Trophoblast cell (in vitro differentiated cells and primary cell): ENCODE data around the gene OTOG.
A peak's percentile ranks its signal among the peaks of the same experiment; 100 is the strongest.

ENCODE experiments used
- DNase-seq, 2 donors: peaks; one replicate each; pipeline ENCODE4 v3.0.0-alpha.2; 2016
- H2AFZ ChIP-seq: 2 replicates; pipeline ENCODE4 v1.6.1; 2013; ENCODE audit warnings: low read length, moderate library complexity, mild to moderate bottlenecking; ENCODE audit not compliant: insufficient read depth, poor library complexity
- H2AK5ac ChIP-seq: 2 replicates; pipeline ENCODE4 v1.6.1; 2013; ENCODE audit warnings: mild to moderate bottlenecking, low read length
- H2BK120ac ChIP-seq: 2 replicates; pipeline ENCODE4 v1.6.1; 2013; ENCODE audit warnings: low read length, mild to moderate bottlenecking, moderate library complexity; ENCODE audit not compliant: insufficient read depth, poor library complexity
- H2BK12ac ChIP-seq: 2 replicates; pipeline ENCODE4 v1.6.1; 2013; ENCODE audit warnings: mild to moderate bottlenecking, low read length, moderate library complexity
- H2BK5ac ChIP-seq: 2 replicates; pipeline ENCODE4 v1.6.1; 2013; ENCODE audit warnings: low read length, low read depth, moderate library complexity, mild to moderate bottlenecking; ENCODE audit not compliant: poor library complexity
- H3K14ac ChIP-seq: 2 replicates; pipeline ENCODE4 v1.6.1; 2013; ENCODE audit warnings: mild to moderate bottlenecking, low read length
- H3K18ac ChIP-seq: 2 replicates; pipeline ENCODE4 v1.6.1; 2013; ENCODE audit warnings: mild to moderate bottlenecking, low read length
- H3K23ac ChIP-seq: 2 replicates; pipeline ENCODE4 v1.6.1; 2013; ENCODE audit warnings: low read length
- H3K27ac ChIP-seq: 2 replicates; pipeline ENCODE4 v1.5.1; 2013; ENCODE audit warnings: low read depth, mild to moderate bottlenecking, inconsistent platforms, low read length, moderate library complexity
- H3K27me3 ChIP-seq: 2 replicates; pipeline ENCODE4 v1.6.1; 2013; ENCODE audit warnings: inconsistent platforms, mild to moderate bottlenecking, low read length, moderate library complexity; ENCODE audit not compliant: insufficient read depth
- H3K36me3 ChIP-seq, 2 experiments: 1 replicate in 1 of 2; 2 replicates in 1 of 2; pipeline ENCODE4 v1.6.1; 2013; ENCODE audit warnings: low read length in 2 of 2, mild to moderate bottlenecking in 2 of 2, moderate library complexity in 1 of 2; ENCODE audit not compliant: insufficient read depth in 2 of 2, control insufficient read depth in 1 of 2
- H3K4ac ChIP-seq: 2 replicates; pipeline ENCODE4 v1.6.1; 2013; ENCODE audit warnings: low read depth, mild to moderate bottlenecking, low read length, moderate library complexity
- H3K4me1 ChIP-seq, 2 experiments: 1 replicate in 1 of 2; 2 replicates in 1 of 2; pipeline ENCODE4 v1.6.1; 2013; ENCODE audit warnings: low read length in 2 of 2, mild to moderate bottlenecking in 2 of 2, moderate library complexity in 1 of 2; ENCODE audit not compliant: insufficient read depth in 2 of 2, control insufficient read depth in 1 of 2
- H3K4me2 ChIP-seq: 2 replicates; pipeline ENCODE4 v1.6.1; 2013; ENCODE audit warnings: inconsistent platforms, mild to moderate bottlenecking, low read length, moderate library complexity
- H3K4me3 ChIP-seq: 2 replicates; pipeline ENCODE4 v1.5.1; 2013; ENCODE audit warnings: mild to moderate bottlenecking, low read depth, low read length, inconsistent platforms
- H3K79me1 ChIP-seq: one replicate; pipeline ENCODE4 v1.6.1; 2013; ENCODE audit warnings: low read length
- H3K79me2 ChIP-seq: 2 replicates; pipeline ENCODE4 v1.6.1; 2013; ENCODE audit warnings: low read length, mild to moderate bottlenecking; ENCODE audit not compliant: control insufficient read depth, insufficient read depth, poor library complexity
- H3K9ac ChIP-seq: 2 replicates; pipeline ENCODE4 v1.6.1; 2013; ENCODE audit warnings: mild to moderate bottlenecking, low read length
- H3K9me3 ChIP-seq: 2 replicates; pipeline ENCODE4 v1.6.1; 2013; ENCODE audit warnings: low read depth, mild to moderate bottlenecking, control low read depth, inconsistent platforms, low read length; ENCODE audit not compliant: insufficient read depth
- H4K12ac ChIP-seq: 2 replicates; pipeline ENCODE4 v1.6.1; 2013; ENCODE audit warnings: low read depth, mild to moderate bottlenecking, low read length, moderate library complexity
- H4K8ac ChIP-seq: 2 replicates; pipeline ENCODE4 v1.6.1; 2013; ENCODE audit warnings: low read depth, mild to moderate bottlenecking, low read length, moderate library complexity
- H4K91ac ChIP-seq: one replicate; pipeline ENCODE4 v1.6.1; 2013; ENCODE audit warnings: low read depth, mild to moderate bottlenecking, low read length, moderate library complexity
- WGBS: extraction: QIAGEN DNeasy Blood & Tissue Kit; methylation state at CpG from one replicate; pipeline ENCODE4 v1.1.7; 2013; ENCODE audit warnings: missing lambda C conversion rate; ENCODE audit not compliant: insufficient read length, insufficient coverage; ENCODE audit errors: extremely low coverage; 5-methylcytosine and 5-hydroxymethylcytosine counted together

OTOG gene

GRCh38 chr11:17611503-17612220, 64.6 kb downstream of the OTOG start:
- Histone ChIP-seq H3K14ac (no peak overlapping the region), H4K91ac (no peak overlapping the region), H2BK12ac (no peak overlapping the region), H3K23ac (peak overlapping the region; percentile 68), H3K9me3 (peaks cover 1% of the 10 kb centered on the region), H2BK120ac (no peak overlapping the region), H4K12ac (no peak overlapping the region), H3K4me1 (no peaks in the 10 kb centered on the region), H3K4ac (no peak overlapping the region), H3K27me3 (no peaks in the 10 kb centered on the region), H2AFZ (no peak overlapping the region), H2BK5ac (no peak overlapping the region), H3K4me2 (no peak overlapping the region), H3K9ac (no peak overlapping the region), H3K18ac (no peak overlapping the region), H3K4me3 (peak overlapping the region; percentile 16), H3K79me1 (no peaks in the 10 kb centered on the region), H3K36me3 (no peaks in the 10 kb centered on the region), H3K27ac (no peak overlapping the region), H2AK5ac (no peak overlapping the region), H4K8ac (no peak overlapping the region), H3K79me2 (no peaks in the 10 kb centered on the region)
- no peak for DNase-seq
- WGBS: no CpG with 5 or more reads among the region's 13 CpGs

DNA sequence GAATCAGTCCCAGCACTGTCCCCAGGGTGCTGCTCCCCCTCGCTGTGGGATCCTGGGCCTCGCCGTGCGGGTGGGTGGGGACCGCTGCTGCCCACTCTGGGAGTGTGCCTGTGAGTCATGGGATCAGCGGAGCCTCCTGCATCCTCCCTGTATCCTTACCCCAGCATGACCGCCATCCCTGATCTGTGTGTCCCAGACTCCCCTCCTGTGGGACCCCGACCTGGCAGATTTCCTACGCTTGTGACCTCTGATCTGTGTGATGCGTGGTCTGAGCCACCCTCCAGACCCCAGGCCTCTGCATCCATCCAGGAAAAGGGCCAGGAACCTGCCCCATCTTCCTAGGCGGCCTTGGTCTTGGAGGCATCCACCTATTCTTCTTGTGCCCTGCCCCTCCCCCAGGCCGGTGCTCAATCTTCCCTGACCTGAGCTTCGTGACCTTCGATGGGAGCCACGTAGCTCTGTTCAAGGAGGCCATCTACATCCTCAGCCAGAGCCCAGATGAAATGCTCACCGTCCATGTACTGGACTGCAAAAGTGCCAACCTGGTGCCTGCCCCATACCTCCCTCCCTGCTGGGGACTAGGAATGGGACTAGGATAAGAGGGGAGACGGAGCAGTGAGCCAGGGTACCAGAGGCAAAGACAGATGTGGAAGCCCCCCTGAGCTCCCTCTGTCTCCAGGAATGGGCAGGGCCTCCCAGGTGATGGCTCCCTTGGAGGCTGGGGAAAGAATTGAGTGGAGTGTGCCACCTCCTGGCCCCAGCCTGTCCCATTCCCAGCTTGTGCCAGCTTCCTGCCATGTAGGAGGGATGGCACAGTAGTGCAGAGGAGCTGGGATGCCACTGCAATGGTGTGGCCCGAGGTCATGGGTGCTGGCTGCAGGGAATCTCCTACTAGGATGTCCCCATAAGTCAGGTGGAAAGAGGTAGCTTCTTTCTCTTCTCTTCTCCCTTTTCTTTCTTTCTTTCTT, 65.4 kb downstream of the OTOG start:
- Histone ChIP-seq H3K79me1 (no peaks in the 10 kb centered on the region), H3K4me2 (no peak overlapping the region), H2BK5ac (no peak overlapping the region), H3K4ac (no peak overlapping the region), H2BK12ac (no peak overlapping the region), H3K4me3 (no peak overlapping the region), H3K18ac (no peak overlapping the region), H2AFZ (no peak overlapping the region), H3K79me2 (no peaks in the 10 kb centered on the region), H3K9me3 (peaks cover 1% of the 10 kb centered on the region), H2AK5ac (no peak overlapping the region), H2BK120ac (no peak overlapping the region), H3K4me1 (no peaks in the 10 kb centered on the region), H4K8ac (no peak overlapping the region), H4K12ac (no peak overlapping the region), H3K9ac (no peak overlapping the region), H3K27me3 (no peaks in the 10 kb centered on the region), H3K36me3 (no peaks in the 10 kb centered on the region), H3K23ac (no peak overlapping the region), H4K91ac (no peak overlapping the region), H3K27ac (no peak overlapping the region), H3K14ac (no peak overlapping the region)
- no CpG with 5 or more reads among the region's 18 CpGs for WGBS
- DNase-seq: no peak

- WGBS: no CpG with 5 or more reads among the region's 5 CpGs
- Histone ChIP-seq H3K18ac (no peak overlapping the region), H2BK120ac (no peak overlapping the region), H3K9ac (no peak overlapping the region), H2AK5ac (no peak overlapping the region), H4K8ac (no peak overlapping the region), H2BK12ac (no peak overlapping the region), H3K23ac (no peak overlapping the region), H3K79me1 (no peaks in the 10 kb centered on the region), H2AFZ (no peak overlapping the region), H3K4me3 (no peak overlapping the region), H4K12ac (no peak overlapping the region), H3K36me3 (no peaks in the 10 kb centered on the region), H3K79me2 (no peaks in the 10 kb centered on the region), H3K27me3 (no peaks in the 10 kb centered on the region), H3K4me2 (no peak overlapping the region), H4K91ac (no peak overlapping the region), H3K4me1 (no peaks in the 10 kb centered on the region), H3K14ac (no peak overlapping the region), H2BK5ac (no peak overlapping the region), H3K27ac (no peak overlapping the region), H3K9me3 (peaks cover 1% of the 10 kb centered on the region), H3K4ac (no peak overlapping the region)
- DNase-seq: no peak
Measured at GRCh38 chr11:17613428-17613962, 66.4 kb downstream of the OTOG start.

- H3K27ac ChIP-seq: no peak overlapping the region
- H3K4me3 ChIP-seq: no peak overlapping the region
- no peak overlapping the region for H2AK5ac ChIP-seq
- H3K14ac ChIP-seq: no peak overlapping the region
- H3K9ac ChIP-seq: no peak overlapping the region
- H2BK12ac ChIP-seq: no peak overlapping the region
- DNase-seq: no peak
- H3K4ac ChIP-seq: no peak overlapping the region
- H2AFZ ChIP-seq: no peak overlapping the region
- H4K12ac ChIP-seq: no peak overlapping the region
- no peak overlapping the region for H3K23ac ChIP-seq
- H2BK120ac ChIP-seq: no peak overlapping the region
- no peaks in the 10 kb centered on the region for H3K27me3 ChIP-seq
- no peaks in the 10 kb centered on the region for H3K4me1 ChIP-seq
- peaks cover 1% of the 10 kb centered on the region for H3K9me3 ChIP-seq
- no peak overlapping the region for H4K8ac ChIP-seq
- WGBS: no CpG with 5 or more reads among the region's 5 CpGs
- H4K91ac ChIP-seq: no peak overlapping the region
- H3K4me2 ChIP-seq: no peak overlapping the region
- H3K36me3 ChIP-seq: no peaks in the 10 kb centered on the region
- H2BK5ac ChIP-seq: no peak overlapping the region
- no peaks in the 10 kb centered on the region for H3K79me1 ChIP-seq
- no peaks in the 10 kb centered on the region for H3K79me2 ChIP-seq
- H3K18ac ChIP-seq: no peak overlapping the region
Measured at GRCh38 chr11:17613983-17614382, 66.9 kb downstream of the OTOG start.
